Stimulated activated memory B cell treated with anti-CD40 and anti-IgM and Interleukin-4, amounts not matched to agents 10 μg/mL and 1 μg/mL and 100 μg/mL, for 72 hours (primary cell): ENCODE results near the gene TUBA1C.

Experiments used
- ATAC-seq: fragments of 150-1000 bp; cut with Tn5 transposase; 2 replicates; pipeline ENCODE4 v1.10.0; 2021
- H3K27ac Mint-ChIP-seq: one replicate; pipeline ENCODE4 v1.8.0; 2022; ENCODE audit warnings: mild to moderate bottlenecking, mixed read lengths
- H3K27me3 Mint-ChIP-seq: one replicate; pipeline ENCODE4 v1.8.0; 2022; ENCODE audit warnings: mixed read lengths
- H3K36me3 Mint-ChIP-seq: one replicate; pipeline ENCODE4 v1.8.0; 2022; ENCODE audit warnings: mixed read lengths
- H3K4me1 Mint-ChIP-seq: one replicate; pipeline ENCODE4 v1.8.0; 2022; ENCODE audit warnings: mixed read lengths
- H3K4me3 Mint-ChIP-seq: one replicate; pipeline ENCODE4 v1.8.0; 2022; ENCODE audit warnings: mild to moderate bottlenecking, moderate library complexity, mixed read lengths
- H3K9me3 Mint-ChIP-seq: one replicate; pipeline ENCODE4 v1.8.0; 2022; ENCODE audit warnings: mixed read lengths

Gene TUBA1C

GRCh38 chr12:49264873-49265792 lies at the start of gene TUBA1C:
Gene TUBA1C (plus strand): TSS chr12:49265082. CDS start chr12:49265182, 100 bp downstream.
- Mint-ChIP-seq H3K4me3 (peak within 1 kb of the TSS; percentile 91), H3K4me1 (peaks cover 20% of the 10 kb centered on the region), H3K36me3 (peaks cover 12% of the 10 kb centered on the region), H3K27ac (peak within 1 kb of the TSS; percentile 93), H3K27me3 (no peaks in the 10 kb centered on the region), H3K9me3 (no peaks in the 10 kb centered on the region)
- peak; percentile 98 for ATAC-seq

GRCh38 chr12:49219417-49220026 lies 45.4 kb upstream of the TUBA1C start:
- H3K4me1 Mint-ChIP-seq: peaks cover 13% of the 10 kb centered on the region
- H3K36me3 Mint-ChIP-seq: no peaks in the 10 kb centered on the region
- no peak overlapping the region for H3K4me3 Mint-ChIP-seq
- no peaks in the 10 kb centered on the region for H3K9me3 Mint-ChIP-seq
- H3K27ac Mint-ChIP-seq: no peak overlapping the region
- ATAC-seq: no peak
- H3K27me3 Mint-ChIP-seq: no peaks in the 10 kb centered on the region

- H3K9me3 Mint-ChIP-seq: no peaks in the 10 kb centered on the region
- H3K4me3 Mint-ChIP-seq: no peak overlapping the region
- no peaks in the 10 kb centered on the region for H3K36me3 Mint-ChIP-seq
- H3K27ac Mint-ChIP-seq: no peak overlapping the region
- no peaks in the 10 kb centered on the region for H3K27me3 Mint-ChIP-seq
- no peak for ATAC-seq
- H3K4me1 Mint-ChIP-seq: peaks cover 13% of the 10 kb centered on the region
Observed at GRCh38 chr12:49220972-49221371, 43.9 kb upstream of the TUBA1C start.

DNA sequence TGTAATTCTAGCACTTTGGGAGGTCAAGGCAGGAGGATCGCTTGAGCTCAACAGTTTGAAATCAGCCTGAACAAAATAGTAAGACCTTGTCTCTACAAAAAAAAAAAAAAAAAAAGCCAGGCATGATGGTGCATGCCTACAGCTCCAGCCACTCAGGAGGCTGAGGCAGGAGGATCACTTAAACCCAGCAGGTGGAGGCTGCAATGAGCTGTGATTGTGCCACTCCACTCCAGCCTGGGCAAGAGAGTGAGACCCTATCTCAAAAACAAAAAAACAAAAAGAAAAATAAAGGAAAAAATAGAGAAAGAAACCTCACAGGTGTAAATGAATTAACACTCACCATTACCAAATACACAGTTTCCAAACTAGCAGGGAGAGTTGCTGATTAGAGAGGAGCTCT lies 41.8 kb upstream of the TUBA1C start:
- Mint-ChIP-seq H3K4me1 (peaks cover 13% of the 10 kb centered on the region), H3K9me3 (no peaks in the 10 kb centered on the region), H3K4me3 (no peak overlapping the region), H3K27ac (no peak overlapping the region), H3K27me3 (no peaks in the 10 kb centered on the region), H3K36me3 (no peaks in the 10 kb centered on the region)
- ATAC-seq: no peak

- H3K27me3 Mint-ChIP-seq: no peaks in the 10 kb centered on the region
- H3K36me3 Mint-ChIP-seq: no peaks in the 10 kb centered on the region
- H3K4me1 Mint-ChIP-seq: peaks cover 13% of the 10 kb centered on the region
- H3K4me3 Mint-ChIP-seq: no peak overlapping the region
- no peak overlapping the region for H3K27ac Mint-ChIP-seq
- ATAC-seq: no peak
- no peaks in the 10 kb centered on the region for H3K9me3 Mint-ChIP-seq
Observed at GRCh38 chr12:49223590-49224369, 41.1 kb upstream of the TUBA1C start.

DNA sequence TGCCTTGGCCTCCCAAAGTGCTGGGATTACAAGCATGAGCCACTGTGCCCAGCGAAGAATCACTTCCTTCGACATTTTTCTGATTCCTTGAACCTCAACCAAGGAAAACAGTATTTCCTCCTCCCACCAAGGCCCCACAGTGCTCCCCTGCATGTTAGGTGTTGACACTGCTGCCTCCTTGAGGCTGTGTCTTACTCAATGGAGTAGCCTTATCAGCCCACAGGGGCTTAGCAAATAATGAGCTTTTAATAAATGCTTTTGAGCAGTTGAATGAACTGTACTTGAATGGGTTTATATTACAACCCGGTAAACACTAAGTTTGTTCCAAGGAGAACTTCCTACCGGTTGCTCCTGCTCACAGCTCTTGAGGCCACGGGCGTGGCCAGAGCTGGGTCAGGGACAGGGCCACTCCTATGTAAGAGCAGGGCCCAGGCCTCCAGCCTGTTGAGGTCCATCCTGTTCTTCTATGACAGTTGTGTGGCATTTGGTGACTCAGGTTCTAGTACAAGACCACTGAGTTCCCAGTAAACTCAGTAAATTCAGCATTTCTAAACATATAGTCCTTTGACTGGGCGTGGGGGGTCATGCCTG lies 39.2 kb upstream of the TUBA1C start:
- H3K36me3 Mint-ChIP-seq: no peaks in the 10 kb centered on the region
- H3K27me3 Mint-ChIP-seq: no peaks in the 10 kb centered on the region
- no peak overlapping the region for H3K4me3 Mint-ChIP-seq
- no peaks in the 10 kb centered on the region for H3K9me3 Mint-ChIP-seq
- H3K27ac Mint-ChIP-seq: no peak overlapping the region
- H3K4me1 Mint-ChIP-seq: peaks cover 12% of the 10 kb centered on the region
- no peak for ATAC-seq

DNA sequence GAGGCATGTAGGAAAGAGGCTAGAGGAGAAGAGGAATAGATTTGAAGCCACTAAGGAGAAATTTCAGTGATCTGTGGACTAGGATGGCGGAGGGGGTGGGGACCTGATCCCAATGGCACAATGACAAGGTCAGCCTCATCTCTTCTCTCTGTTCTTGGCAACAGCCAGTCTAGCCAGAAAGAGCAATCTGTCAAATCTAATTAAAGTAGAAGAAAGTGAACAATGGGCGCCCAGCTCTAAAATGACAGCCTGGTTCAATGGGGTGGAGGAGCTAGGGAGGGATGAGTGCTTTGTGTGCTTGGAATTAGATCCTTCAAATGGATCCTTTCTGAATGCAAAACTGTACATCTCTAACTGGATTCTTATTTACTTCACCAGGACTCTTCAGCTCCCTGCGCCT lies 37.2 kb upstream of the TUBA1C start:
- Mint-ChIP-seq H3K27me3 (no peaks in the 10 kb centered on the region), H3K27ac (no peak overlapping the region), H3K4me3 (no peak overlapping the region), H3K9me3 (no peaks in the 10 kb centered on the region), H3K4me1 (peaks cover under 1% of the 10 kb centered on the region), H3K36me3 (no peaks in the 10 kb centered on the region)
- no peak for ATAC-seq

DNA sequence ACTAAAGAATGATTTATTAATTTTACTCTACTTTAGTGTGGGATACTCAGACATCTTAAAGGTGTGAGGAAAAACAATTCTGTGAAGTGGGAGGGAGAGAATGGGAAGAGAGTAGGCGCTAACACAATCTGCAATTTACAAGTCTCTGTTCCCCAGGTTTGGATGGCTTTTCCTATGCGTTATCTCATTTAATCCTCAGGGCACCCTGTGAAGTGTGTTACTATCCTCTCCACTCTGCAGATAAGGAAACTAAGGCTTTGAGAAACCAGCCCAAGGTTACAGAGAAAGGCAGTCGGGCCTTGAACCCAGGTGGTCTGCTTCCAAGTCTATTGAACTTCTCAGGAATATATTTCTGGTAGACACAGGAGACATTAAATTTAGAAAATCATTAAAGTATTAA lies 36.2 kb upstream of the TUBA1C start:
- Mint-ChIP-seq H3K9me3 (no peaks in the 10 kb centered on the region), H3K4me3 (no peak overlapping the region), H3K4me1 (peaks cover 5% of the 10 kb centered on the region), H3K36me3 (no peaks in the 10 kb centered on the region), H3K27me3 (no peaks in the 10 kb centered on the region), H3K27ac (no peak overlapping the region)
- no peak for ATAC-seq

DNA sequence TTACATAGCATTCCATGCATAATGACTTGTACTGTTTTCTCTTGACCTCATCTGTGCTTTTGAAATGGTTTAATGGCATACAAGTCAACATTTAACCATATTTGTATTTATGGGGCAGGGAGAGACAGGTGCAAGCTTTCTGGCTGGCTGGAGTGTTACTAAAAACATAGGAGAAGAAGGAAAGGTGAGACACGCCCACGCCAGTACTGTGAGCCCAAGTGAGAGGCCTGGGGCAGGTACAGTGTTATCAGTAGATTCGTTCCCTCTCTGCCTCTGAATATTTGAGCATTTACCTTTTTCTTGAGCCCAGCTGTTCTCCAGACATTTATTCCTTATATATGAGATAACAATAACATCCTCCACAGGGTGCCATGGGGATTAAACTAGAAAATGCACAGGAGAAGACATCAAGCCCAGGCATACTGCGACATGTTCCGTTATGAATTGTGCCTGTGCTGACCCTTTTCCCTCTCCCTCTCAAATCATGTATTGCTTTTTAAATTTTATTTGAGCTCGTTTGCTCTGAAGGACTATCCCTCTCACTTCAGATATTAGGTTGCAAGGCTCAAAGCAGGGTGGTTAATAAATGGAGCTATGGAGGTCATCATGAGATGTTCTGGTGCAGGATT lies 34.6 kb upstream of the TUBA1C start:
- H3K27ac Mint-ChIP-seq: no peak overlapping the region
- H3K9me3 Mint-ChIP-seq: no peaks in the 10 kb centered on the region
- H3K4me3 Mint-ChIP-seq: no peak overlapping the region
- H3K27me3 Mint-ChIP-seq: no peaks in the 10 kb centered on the region
- peaks cover 14% of the 10 kb centered on the region for H3K4me1 Mint-ChIP-seq
- no peaks in the 10 kb centered on the region for H3K36me3 Mint-ChIP-seq
- ATAC-seq: no peak

DNA sequence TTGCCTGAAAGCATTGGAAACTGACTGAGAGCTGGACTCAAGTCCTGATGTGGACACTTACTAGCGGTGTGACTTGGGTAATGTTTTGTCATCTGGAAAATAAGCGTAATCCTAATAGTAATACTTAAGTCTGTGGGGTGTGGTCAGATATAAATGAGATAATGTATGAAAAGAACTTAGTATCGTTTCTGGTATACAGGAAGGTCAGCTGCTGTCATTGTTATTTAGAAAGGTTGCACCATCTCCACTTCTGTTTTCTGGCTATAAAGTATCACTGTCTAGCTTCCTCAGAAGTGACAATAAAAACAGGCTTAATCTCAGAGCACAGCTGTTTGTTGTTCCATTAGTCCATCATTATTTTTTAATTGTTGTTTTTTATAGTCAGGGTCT lies 34.1 kb upstream of the TUBA1C start:
- peaks cover 16% of the 10 kb centered on the region for H3K4me1 Mint-ChIP-seq
- H3K4me3 Mint-ChIP-seq: no peak overlapping the region
- H3K9me3 Mint-ChIP-seq: no peaks in the 10 kb centered on the region
- no peak for ATAC-seq
- no peaks in the 10 kb centered on the region for H3K27me3 Mint-ChIP-seq
- H3K27ac Mint-ChIP-seq: no peak overlapping the region
- H3K36me3 Mint-ChIP-seq: no peaks in the 10 kb centered on the region

DNA sequence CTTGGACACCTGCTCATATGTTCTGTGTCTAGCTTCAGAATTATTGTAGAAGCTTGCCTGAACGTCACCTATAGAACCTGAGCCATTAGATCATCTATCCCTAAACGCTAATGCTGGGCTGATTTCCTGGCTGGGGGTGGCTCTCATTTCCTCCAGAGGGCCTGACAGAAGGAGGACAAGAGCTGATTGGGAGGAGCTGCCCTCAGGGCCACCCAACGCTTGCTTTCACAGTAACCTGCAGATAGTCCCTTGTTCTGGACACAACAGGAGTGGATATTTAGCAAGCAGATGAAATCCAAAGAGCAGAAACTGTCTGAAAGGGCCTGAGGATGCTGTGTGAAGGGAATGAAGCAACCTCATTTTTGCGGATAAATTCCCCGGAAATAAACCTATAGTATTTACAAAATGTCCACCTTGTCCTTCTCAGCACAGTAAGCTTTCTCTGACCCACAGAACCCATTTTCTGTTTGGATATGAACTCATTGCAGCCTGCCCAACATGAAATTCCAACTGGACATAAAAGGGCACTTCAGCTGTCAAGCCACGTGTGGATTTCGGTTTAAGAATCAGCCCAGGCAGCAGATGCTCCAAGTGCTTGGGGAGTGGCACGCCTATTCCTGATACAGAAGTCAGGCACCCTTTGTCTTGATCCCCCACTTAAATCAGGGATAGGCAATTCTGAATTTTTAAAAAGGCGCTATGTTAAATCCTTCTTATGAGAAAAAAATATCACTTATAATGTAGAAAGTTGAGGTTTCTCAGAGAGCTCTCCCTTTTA lies 32.8 kb upstream of the TUBA1C start:
- peak overlapping the region; percentile 88 for H3K27ac Mint-ChIP-seq

GRCh38 chr12:49232940-49233841 lies 31.7 kb upstream of the TUBA1C start:
- H3K27me3 Mint-ChIP-seq: no peaks in the 10 kb centered on the region
- no peak for ATAC-seq
- H3K9me3 Mint-ChIP-seq: no peaks in the 10 kb centered on the region
- peak overlapping the region; percentile 89 for H3K4me3 Mint-ChIP-seq
- no peaks in the 10 kb centered on the region for H3K36me3 Mint-ChIP-seq
- peak overlapping the region; percentile 88 for H3K27ac Mint-ChIP-seq
- H3K4me1 Mint-ChIP-seq: peaks cover 16% of the 10 kb centered on the region

More for the DNA sequence above, 32.8 kb upstream of the TUBA1C start:
- Mint-ChIP-seq H3K36me3 (no peaks in the 10 kb centered on the region), H3K27me3 (no peaks in the 10 kb centered on the region), H3K4me3 (no peak overlapping the region), H3K9me3 (no peaks in the 10 kb centered on the region), H3K4me1 (peaks cover 16% of the 10 kb centered on the region)
- no peak for ATAC-seq

- Mint-ChIP-seq H3K4me3 (peak overlapping the region; percentile 89), H3K27ac (peak overlapping the region; percentile 88), H3K4me1 (peaks cover 16% of the 10 kb centered on the region), H3K36me3 (no peaks in the 10 kb centered on the region), H3K9me3 (no peaks in the 10 kb centered on the region), H3K27me3 (no peaks in the 10 kb centered on the region)
- ATAC-seq: peak; percentile 71
Observed at GRCh38 chr12:49233842-49234526, 30.9 kb upstream of the TUBA1C start.
